Heart left ventricle (tissue), 16 donors: ENCODE results near the gene KIF4A. TPM values are rescaled to one million over a fixed set of nuclear protein-coding genes. Genes with fewer than 3 reads are reported as not detected.
"Not testable (repeated sequence)": the region's sequence is repeated elsewhere in the genome, so short reads cannot be mapped to it uniquely, and the experiment has no call there.

Source experiments
- ATAC-seq, 4 donors: fragments of 200-7000 bp; cut with Tn5 transposase; one replicate each; pipeline ENCODE4 v1.9.1; 2020 to 2022; ENCODE audit warnings: moderate library complexity in 4 of 4, mild to moderate bottlenecking in 3 of 4, moderate number of reproducible peaks in 1 of 4
- DNase-seq, 5 donors: peaks; one replicate each; pipeline ENCODE4 v3.0.0-alpha.2; 2020
- H3K27ac ChIP-seq, 12 donors: fragments of 200-600 bp; sonication (generic) in 4 of 12; one replicate each; pipeline versions ENCODE4 v1.5.0 to v1.8.0; 2016 to 2022; ENCODE audit warnings: mild to moderate bottlenecking in 2 of 12
- H3K27me3 ChIP-seq, 9 donors: fragments of 200-600 bp; sonication (generic) in 2 of 9; one replicate each; pipeline versions ENCODE4 v1.5.1 to v1.8.0; 2016 to 2022; ENCODE audit warnings: mild to moderate bottlenecking in 3 of 9
- H3K36me3 ChIP-seq, 9 donors: fragments of 200-600 bp; sonication (generic) in 2 of 9; one replicate each; pipeline versions ENCODE4 v1.5.0 to v1.8.0; 2018 to 2022; ENCODE audit warnings: mild to moderate bottlenecking in 2 of 9
- H3K4me1 ChIP-seq, 12 donors: fragments of 200-600 bp; sonication (generic) in 4 of 12; one replicate each; pipeline versions ENCODE4 v1.5.0 to v1.8.0; 2016 to 2022; ENCODE audit warnings: mild to moderate bottlenecking in 3 of 12
- H3K4me3 ChIP-seq, 12 donors: fragments of 200-600 bp; sonication (generic) in 4 of 12; one replicate each; pipeline versions ENCODE4 v1.5.0 to v1.8.0; 2017 to 2022; ENCODE audit warnings: mild to moderate bottlenecking in 9 of 12, moderate library complexity in 4 of 12
- H3K9me3 ChIP-seq, 12 donors: fragments of 200-600 bp; sonication (generic) in 4 of 12; one replicate each; pipeline versions ENCODE4 v1.5.0 to v1.8.0; 2016 to 2022; ENCODE audit warnings: mild to moderate bottlenecking in 1 of 12
- CTCF ChIP-seq, 12 donors: fragments of 200-600 bp; sonication (generic) in 4 of 12; IDR thresholded peaks; one replicate each; pipeline versions ENCODE4 v1.5.0 to v1.8.0; 2018 to 2022; ENCODE audit warnings: antibody characterized with exemption in 12 of 12, mild to moderate bottlenecking in 5 of 12
- POLR2A ChIP-seq, 2 donors: fragments of 450-650 bp; IDR thresholded peaks; one replicate each; pipeline ENCODE4 v1.6.1; 2017; ENCODE audit warnings: antibody characterized with exemption in 2 of 2, mild to moderate bottlenecking in 2 of 2, moderate library complexity in 2 of 2
- WGBS, 4 donors: extraction: QIAGEN DNeasy Blood & Tissue Kit in 2 of 4; methylation state at CpG; one replicate each; pipeline versions ENCODE4 v1.1.5 to v1.1.7; 2013 to 2018; 5-methylcytosine and 5-hydroxymethylcytosine counted together
- intact Hi-C, 10 donors: fragments of 100-400 bp; cut with DNase I; formaldehyde crosslinking; loops; one replicate each; pipeline versions ENCODE4 v1.11.1 to v1.14.2; 2022
- polyA plus RNA-seq, 2 donors: library from polyadenylated mRNA; stranded (reverse); fragments of 200-250 nt; gene quantifications; one replicate each; pipeline ENCODE4 v1.2.3, GENCODE V29; 2013
- total RNA-seq, 9 donors: library from RNA; depleted of rRNA in 2 of 9; stranded (reverse); fragments of >200 nt in 2 of 9; fragmentation: NEBNext Ultra II Directional in 3 of 9; extraction: Animal tissue kit (Norgen Biotek cat#: 25700) in 3 of 9; gene quantifications; one replicate each; pipeline versions ENCODE4 v1.1.0 to v1.2.4, GENCODE V29; 2016 to 2023
- donor health status: ischemic (EF 13 %, LVEDD 7.1; RV severe dilation, severe dysfunction).
- donor health status: healthy with polysubstance abuse.
- donor health status: DM: no; HTN: yes; CAD: no.
- donor health status: DM: no; HTN: no; CAD: no.
- donor health status: ischemic (EF 25% LVEDD 6.9; RV normal size, moderate dysfunction).
- donor health status: ischemic (EF 25% LVEDD 5.7; RV mildly dilated, moderate dysfunction).
- donor health status: healthy.
- donor health status: DM: yes; HTN: yes; CAD: no.
- donor health status: ischemic (EF 35%, LVEDD 5.7; RV mildly dilated, moderate dysfunction).
- donor health status: nonischemic (EF 11% LVEDD 7.7; RV severe dilation, severe dysfunction).
- donor health status: DM: yes; HTN: yes; CAD: no.
- donor health status: PGD.
- donor health status: ischemic (EF 29% LVEDD 5.4; RV normal size, mild dysfunction).
- donor health status: nonischemic (EF 23%, LVEDD 6.1; RV moderate dilation, normal function).

Gene KIF4A
- total and polyA plus RNA-seq, 11 donors = 0.04 to 4.1 (median 0.18) TPM; not detected in 2

- H3K27ac ChIP-seq = no peak overlapping the region
- H3K36me3 ChIP-seq = no peaks in the 10 kb centered on the region
- H3K4me1 ChIP-seq = no peaks in the 10 kb centered on the region
- TF ChIP-seq CTCF (IDR thresholded peaks at IDR 0.05) (no peak), POLR2A (IDR thresholded peaks at IDR 0.05) (no peak)
- DNase-seq (no peak), ATAC-seq (peak in 1 of 4 donors; percentile 41)
- intact Hi-C loops = no loop called here
- 70 to 80% (median 76%) methylated on average over 3 to 10 of the region's 10 CpGs for WGBS, 4 donors
- no peaks in the 10 kb centered on the region for H3K9me3 ChIP-seq
- H3K4me3 ChIP-seq = no peak overlapping the region
- H3K27me3 ChIP-seq = no peaks in the 10 kb centered on the region
Measured at GRCh38 chrX:70360366-70360765, 70.5 kb downstream of the KIF4A start.

GRCh38 chrX:70368731-70369130 is 78.8 kb downstream of the KIF4A start:
- H3K4me1 ChIP-seq, H3K4me3 ChIP-seq, H3K27me3 ChIP-seq, ATAC-seq, H3K36me3 ChIP-seq, intact Hi-C loops, H3K9me3 ChIP-seq, DNase-seq, H3K27ac ChIP-seq: not testable (repeated sequence)
- WGBS, 4 donors = 81 to 96% (median 88%) methylated on average over 5 to 7 of the region's 7 CpGs

- no peak overlapping the region for H3K27ac ChIP-seq
- TF ChIP-seq POLR2A (IDR thresholded peaks at IDR 0.05) = no peak
- no peak for TF ChIP-seq CTCF (IDR thresholded peaks at IDR 0.05)
- H3K4me3 ChIP-seq = no peak overlapping the region
- peaks cover 0 to 4% (median 0%) of the 10 kb centered on the region in 12 donors for H3K9me3 ChIP-seq
- no peaks in the 10 kb centered on the region for H3K4me1 ChIP-seq
- intact Hi-C loops = no loop called here
- peaks cover 0 to 3% (median 0%) of the 10 kb centered on the region in 9 donors for H3K27me3 ChIP-seq
- WGBS, 4 donors = 72 to 86% (median 82%) methylated on average over 2 of the region's 2 CpGs
- no peak for ATAC-seq
- H3K36me3 ChIP-seq = no peaks in the 10 kb centered on the region
- DNase-seq = no peak
Measured at GRCh38 chrX:70386235-70386634, 96.3 kb downstream of the KIF4A start.

GRCh38 chrX:70398899-70399298 is 109.0 kb downstream of the KIF4A start:
- 53 to 81% (median 68%) methylated on average over 4 of the region's 4 CpGs for WGBS, 4 donors
- H3K9me3 ChIP-seq = peaks cover 0 to 5% (median 0%) of the 10 kb centered on the region in 12 donors
- no peak overlapping the region for H3K4me3 ChIP-seq
- H3K27me3 ChIP-seq = peaks cover 0 to 12% (median 0%) of the 10 kb centered on the region in 9 donors
- intact Hi-C loops = no loop called here
- DNase-seq = no peak
- ATAC-seq = no peak
- H3K36me3 ChIP-seq = no peaks in the 10 kb centered on the region
- peaks cover 0 to 3% (median 0%) of the 10 kb centered on the region in 12 donors for H3K4me1 ChIP-seq
- no peak overlapping the region for H3K27ac ChIP-seq
- no peak for TF ChIP-seq POLR2A (IDR thresholded peaks at IDR 0.05)
- no peak for TF ChIP-seq CTCF (IDR thresholded peaks at IDR 0.05)

- H3K4me1 ChIP-seq, H3K4me3 ChIP-seq, intact Hi-C loops, DNase-seq, H3K9me3 ChIP-seq, H3K27ac ChIP-seq, ATAC-seq, H3K36me3 ChIP-seq: not testable (repeated sequence)
- WGBS, 4 donors = 96 to 100% (median 98%) methylated on average over 1 to 3 of the region's 3 CpGs
- H3K27me3 ChIP-seq = peaks cover 0 to 11% (median 0%) of the 10 kb centered on the region in 9 donors
Measured at GRCh38 chrX:70400181-70400580, 110.3 kb downstream of the KIF4A start.
